Nucleus accumbens (tissue), 56 donors: ENCODE measurements around the gene SUMO4.

Experiments used
- DNase-seq, 56 donors: peaks; one replicate each; lab custom pipeline; 2025; lab: John Stamatoyannopoulos, UW

The SUMO4 gene

DNA sequence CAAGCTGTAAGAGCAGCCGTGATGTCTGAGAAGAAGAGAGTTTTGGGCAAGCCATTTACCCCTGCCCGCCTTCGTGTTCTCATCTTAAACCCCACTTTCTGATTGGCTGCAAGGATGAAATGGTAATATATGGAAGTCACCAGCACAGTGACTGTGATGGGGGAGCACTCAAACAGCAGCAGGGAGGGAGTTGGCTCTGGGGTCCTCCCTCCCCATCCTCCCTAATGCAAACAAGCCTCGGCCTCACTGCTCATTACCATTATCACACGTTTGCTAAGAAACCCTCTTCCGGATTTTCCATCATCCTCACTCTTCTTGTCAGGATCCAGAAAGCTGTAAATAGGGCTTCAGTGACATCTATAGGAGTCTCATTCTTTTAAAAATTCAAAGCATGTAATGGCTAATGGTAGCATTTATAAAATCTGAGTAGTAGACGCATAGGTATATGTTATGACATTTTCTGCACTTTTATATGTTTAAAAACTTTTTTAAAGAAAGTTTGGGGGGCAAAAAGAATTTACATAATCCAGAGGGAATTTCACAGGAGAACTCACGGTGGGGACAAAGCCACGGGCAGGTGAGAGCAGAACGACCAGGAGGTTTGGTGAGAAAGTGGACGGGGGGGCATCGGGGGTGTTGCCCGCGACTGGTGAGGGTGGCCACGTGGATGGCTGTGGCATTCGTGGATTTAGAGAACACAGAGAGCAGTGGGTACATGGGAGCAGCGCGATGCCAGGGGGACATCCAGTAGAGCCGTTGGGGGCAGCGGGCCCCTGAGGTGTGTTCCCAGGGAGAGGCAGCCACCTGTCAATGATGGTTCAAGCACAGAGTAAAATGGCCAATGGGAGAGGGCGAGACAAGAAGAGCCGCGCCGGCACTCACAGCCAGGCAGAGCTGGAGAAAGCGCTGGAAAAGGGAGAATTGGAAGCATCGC is 29.6 kb downstream of the SUMO4 start:
- DNase-seq: no peak

DNA sequence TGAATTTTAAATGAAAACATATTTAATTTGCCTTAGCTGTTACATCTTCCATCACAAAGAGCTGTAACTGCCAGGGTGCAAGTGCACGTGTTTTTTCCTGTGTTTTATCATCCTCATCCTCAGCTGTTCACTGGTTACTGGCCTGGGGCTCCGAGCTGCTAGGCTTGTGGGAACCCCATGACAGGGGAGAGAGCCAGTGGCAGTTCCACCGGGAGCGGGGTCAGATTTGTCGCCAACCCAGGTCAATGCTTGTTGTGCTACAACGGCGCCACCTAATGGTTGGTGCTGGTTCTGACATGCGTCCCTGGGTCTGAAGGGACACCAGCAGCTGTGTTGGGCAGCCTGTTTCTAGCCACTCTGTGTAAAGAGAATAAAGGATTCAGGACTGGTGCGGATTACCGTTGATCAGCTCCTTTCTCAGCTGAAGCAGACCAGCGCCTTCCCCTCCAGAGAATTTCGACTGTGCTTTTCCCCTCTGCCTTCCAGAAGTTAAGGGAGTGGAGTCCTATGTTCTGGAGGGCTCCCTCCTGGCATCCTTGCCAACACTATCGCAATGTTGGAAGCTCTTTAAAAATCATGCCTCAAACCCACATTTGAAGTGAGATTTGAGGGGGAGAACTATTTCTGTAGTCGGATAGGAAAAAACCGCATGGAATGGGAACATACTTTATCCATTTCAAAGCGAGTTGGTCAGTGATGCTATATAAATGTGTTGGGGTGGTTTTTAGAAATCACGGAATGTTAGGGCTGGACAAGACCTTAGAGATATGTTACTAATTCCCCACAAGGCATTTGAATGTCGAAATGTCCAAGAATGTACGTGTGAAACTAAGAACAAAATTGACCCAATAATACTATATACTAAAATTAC is 32.1 kb downstream of the SUMO4 start:
- peak in 55 of 56 donors; percentile 17 to 96 (median 80) for DNase-seq

DNA sequence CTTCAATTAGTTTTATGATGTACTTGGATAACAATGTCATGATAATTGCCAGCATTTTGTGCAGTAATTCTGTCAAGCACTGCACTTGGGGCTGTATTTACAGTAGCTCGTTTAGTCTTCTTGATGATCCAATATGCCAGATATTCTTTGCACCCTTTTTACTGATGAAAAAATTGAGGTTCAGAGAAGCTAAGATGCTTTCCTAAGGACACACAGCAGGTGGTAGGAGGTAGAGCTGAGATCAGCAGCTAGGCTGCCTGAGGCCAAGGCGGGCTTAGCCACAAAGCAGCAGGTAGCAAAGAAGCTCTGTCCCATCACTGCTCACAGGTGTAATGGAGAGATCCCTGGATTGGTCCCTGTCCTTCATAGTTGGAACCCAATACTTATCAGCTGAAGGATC is 33.3 kb downstream of the SUMO4 start:
- DNase-seq: no peak

DNA sequence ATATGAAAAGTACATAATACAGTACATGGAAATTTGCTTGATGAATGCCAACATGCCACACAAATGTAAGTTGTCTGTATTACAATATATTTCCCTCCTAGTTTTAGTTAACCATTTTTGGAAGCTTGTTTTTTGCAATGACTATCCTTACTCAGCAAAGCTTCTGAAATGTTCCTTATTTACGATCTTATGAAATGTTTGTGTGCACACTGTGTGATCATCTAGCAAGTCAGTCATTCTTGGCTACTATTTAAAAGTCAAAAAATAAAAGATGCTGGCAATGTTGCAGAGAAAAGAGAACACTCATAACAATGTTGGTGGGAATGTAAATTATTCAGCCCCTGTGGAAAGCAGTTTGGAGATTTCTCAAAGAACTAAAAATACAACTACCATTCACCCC is 33.8 kb downstream of the SUMO4 start:
- no peak for DNase-seq

DNA sequence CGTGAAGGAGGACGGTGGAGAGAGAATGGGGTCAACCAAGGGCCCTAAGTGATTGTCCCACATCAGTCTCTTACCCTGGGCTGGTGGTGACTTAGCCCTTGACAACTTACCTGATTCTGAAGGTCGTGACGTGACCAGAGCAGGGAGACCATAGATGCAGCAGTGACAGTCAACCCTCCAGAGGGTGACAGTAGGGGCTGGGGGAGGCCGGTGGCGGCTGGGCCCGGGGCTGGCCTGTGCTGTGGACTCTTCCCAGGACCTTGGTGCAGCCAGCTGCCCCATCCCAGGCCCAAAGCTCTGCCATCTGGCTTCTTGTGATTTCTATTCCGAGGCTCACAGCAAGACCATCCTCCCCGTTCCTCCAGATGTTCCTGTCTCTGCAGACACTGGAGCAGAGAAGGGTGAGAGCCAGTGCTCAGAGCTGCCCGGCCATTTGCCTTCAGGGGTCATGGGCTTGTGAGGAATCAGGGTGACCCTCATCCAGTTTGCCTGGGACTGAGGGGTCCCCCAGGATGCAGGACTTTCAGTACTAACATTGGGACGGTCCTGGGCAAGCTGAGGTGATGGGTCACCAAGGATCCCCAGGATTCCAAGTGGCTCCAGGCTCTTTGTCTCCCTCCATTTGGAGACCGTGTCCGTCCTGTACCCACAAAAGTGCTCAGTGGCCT is 36.0 kb downstream of the SUMO4 start:
- no peak for DNase-seq

DNA sequence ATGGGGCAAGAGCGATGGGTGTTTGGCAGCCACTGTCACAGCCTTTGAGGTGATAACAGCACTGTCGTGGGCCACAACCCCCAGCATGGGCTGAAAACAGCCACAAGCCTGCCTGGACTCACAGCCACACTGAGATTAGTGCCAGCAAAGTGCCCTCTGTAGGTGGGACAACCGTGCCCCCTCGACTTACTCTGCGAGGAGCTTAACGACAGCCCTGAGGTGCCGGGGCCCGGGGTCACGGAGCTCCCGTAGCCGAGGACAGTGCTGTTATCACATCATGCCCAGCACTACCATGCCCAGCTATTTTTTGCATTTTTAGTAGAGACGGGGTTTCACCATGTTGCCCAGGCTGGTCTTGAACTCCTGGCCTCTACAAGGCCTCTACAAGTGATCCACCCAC is 36.6 kb downstream of the SUMO4 start:
- no peak for DNase-seq

DNA sequence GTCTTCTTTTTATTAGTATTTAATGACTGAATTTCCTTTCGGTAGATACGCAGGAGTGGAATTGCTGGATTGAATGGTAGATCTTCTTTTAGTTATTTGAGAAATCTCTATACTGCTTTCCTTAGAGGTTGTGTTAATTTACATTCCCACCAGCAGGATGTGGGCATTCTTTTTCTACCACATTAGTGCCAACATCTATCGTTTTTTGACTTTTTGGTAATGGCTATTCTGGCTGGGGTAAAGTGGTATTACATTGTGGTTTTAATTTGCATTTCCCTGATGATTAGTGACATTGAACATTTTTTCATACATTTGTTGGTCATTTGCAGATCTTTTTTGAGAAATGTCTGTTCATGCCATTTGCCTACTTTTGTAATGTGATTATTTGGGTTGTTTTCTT is 37.1 kb downstream of the SUMO4 start:
- DNase-seq: no peak

DNA sequence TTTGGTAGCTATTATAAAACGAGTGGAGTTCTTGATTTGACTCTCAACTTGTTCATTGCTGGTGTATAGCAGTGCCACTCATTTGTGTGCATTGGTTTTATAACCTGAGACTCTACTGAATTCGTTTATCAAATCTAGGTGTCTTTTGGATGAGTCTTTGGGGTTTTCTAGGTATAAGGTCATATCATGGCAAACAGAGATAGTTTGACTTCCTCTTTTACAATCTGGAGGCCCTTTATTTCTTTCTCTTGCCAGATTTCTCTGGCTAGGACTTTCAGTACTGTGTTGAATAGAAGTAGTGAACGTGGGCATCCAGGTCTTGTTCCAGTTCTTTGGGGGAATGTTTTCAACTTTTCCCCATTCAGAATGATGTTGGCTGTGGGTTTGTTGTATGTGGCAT is 38.8 kb downstream of the SUMO4 start:
- no peak for DNase-seq

DNA sequence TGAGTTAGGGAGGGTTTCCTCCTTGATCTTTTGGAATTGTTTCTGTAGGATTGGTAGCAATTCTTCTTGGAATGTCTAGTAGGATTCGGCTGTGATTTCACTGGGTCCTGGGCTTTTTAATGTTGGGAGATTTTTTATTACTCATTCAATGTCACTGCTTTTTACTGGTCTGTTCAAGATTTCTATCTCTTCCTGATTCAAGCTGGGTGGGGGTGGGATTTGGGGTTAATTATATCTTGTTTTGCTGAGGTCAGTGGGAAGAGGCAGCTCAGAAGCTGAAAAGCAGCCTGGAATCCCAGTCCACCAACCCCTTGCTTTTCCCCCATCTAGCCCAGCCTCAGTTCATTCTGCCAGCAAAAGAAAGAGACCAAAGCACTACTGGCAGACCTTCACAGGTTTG is 39.6 kb downstream of the SUMO4 start:
- DNase-seq: no peak

DNA sequence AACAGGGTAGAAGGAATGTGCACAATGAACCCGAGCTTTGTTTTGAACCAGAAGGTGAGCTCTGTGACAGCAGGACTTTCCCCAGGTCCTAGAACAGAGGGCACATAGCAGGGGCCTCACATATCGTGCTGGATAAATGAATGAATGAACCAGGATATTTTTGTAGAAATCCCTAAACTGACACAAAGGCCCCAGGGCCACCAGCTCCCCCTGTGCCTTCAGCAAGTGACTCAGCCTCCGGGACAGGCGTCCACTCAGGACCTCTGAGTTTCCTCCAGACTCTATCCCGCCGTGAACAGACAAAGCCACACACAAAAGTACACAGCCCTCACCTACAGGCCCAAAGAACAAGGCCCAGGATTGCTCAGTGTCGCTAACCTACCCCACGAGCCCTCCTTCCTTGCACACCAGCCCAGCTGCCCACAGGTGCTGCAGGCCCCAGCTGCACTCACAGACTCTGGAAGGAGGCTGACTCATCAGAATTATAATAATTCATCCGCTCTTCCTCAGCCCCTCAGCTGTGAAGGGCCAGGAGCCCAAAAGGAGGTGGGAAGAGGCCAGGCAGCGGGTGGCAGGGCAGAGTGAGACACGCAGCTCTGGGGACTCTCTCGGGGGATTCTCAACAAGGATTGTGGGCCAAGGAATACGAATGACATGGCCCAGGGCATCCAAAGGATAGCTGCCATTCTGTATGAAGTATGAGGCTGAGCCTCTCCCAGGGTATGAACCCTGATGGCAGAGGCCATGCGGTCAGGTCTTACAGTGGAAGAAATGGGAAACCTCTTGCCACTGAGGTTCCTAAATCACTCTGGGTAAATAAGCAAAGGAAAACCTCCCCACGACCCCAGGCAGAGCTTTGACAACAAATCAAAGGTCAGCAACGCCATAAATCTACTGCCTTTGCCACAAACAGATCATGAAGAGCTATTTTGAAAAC is 40.9 kb downstream of the SUMO4 start:
- DNase-seq: no peak

DNA sequence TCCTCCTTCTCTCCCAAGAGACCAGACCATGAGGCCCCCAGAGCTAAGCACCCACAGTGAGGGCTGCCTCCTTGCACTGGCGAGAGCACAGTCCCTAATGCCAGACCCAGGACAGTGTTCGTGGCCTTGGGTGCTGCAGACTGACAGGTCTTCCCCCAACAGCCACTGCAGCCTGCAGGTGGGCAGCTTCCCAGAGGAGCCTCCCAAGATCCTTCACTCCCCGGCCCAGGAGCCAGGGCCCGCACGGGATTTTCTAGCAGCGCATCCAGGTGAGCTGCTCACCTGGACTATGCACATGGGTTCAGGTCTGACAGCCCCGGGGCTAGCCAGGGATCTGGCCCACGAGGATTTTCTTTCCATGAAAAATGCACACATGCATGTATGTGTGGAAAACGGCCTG is 41.7 kb downstream of the SUMO4 start:
- no peak for DNase-seq

DNA sequence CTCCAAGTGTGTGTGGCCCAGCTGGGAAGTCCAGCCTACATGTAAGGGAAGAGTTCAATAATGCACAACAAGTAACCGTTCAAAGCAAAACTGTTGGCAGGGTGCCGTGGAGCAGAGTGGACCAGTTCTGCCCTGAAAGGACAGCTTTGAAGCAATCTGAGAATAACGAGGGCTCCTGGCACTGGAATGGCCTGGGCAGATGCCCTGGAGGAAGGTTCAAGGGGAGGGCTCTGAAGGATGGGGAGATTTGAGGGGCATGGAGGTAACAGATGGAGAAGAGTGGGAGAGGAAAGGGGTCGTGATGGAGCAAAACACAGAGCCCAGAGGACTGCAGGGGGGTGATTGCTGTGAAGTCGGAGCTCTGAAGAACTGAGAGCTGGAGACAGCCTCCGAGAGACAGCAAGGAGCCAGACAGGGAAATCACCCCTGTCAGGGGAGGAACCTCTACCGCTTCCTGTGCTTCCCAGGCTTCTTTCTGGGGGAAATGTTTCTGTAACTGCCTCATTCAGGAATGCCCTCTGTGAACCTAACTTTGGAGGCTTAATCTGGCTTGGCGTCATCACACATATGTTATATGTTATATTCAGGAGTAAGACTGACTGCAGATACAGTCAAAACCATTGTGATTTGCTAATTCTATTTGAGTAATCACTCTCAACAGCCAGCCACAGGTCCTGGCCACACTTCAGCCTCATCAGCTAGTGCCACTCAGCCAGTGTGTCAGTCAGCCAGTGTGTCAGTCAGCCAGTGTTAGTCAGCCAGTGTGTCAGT is 43.5 kb downstream of the SUMO4 start:
- peak in 27 of 56 donors; percentile 9 to 68 (median 30) for DNase-seq

DNA sequence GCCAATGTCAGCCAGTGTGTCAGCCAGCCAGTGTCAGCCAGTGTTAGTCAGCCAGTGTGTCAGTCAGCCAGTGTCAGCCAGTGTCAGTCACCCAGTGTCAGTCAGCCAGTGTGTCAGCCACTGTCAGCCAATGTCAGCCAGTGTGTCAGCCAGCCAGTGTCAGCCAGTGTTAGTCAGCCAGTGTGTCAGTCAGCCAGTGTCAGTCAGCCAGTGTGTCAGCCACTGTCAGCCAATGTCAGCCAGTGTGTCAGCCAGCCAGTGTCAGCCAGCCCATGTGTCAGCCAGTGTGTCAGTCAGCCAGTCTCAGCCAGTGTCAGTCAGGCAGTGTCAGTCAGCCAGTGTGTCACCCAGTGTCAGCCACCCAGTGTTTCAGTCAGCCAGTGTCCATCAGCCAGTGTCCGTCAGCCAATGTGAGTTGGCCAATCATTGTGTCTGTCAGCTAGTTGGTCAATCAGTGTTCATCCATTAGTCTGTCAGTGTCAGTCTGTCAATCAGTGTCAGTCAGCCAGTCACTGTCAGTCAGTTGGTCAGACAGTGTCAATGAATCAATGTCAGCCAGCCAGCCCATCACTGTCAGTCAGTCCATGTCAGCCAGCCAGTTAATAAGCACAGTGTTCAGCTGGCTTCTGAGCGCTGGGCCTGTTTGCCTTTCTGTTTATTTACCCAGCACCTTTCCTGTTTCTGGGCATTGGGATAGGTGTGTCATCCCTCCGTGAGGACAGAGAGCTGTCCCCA is 44.5 kb downstream of the SUMO4 start:
- peak in 1 of 56 donors; percentile 20 for DNase-seq

DNA sequence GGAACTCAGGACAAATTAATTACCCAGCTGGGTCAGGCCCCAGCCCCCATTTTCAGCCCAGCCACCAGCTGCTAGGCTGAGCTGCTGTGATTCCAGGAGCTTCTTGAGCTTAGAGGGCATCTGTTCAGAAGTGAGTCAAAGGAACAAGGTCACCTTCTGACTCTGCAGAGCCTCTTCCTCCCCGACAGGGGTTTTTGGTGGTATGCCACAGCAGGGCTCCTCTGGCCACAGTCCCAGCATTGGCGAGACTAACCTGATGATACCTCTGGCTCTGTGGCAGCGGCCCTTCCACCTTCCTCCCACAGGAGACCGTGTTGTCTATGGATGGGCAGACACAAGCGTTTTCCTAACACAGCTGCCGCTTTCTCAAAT is 45.0 kb downstream of the SUMO4 start:
- DNase-seq: no peak

DNA sequence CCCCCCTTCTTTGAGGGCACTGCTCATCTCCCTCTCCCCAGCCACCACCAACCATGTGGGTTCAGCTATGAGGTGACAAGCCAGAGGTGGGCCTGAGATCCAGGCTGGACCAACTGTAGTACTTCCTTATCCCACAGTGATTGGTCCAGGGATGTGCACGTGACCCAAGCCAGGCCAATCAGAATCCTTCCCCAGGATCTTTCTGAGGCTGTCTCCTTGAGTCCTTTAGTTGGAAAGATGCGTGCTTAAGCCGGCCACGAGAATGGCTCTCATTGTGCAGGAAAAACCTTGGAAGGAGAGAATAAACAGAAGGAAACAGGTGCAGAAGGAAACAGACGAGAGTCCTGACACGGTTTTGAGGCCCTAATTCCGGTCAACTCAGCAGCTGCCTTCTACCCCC is 45.5 kb downstream of the SUMO4 start:
- DNase-seq: no peak

DNA sequence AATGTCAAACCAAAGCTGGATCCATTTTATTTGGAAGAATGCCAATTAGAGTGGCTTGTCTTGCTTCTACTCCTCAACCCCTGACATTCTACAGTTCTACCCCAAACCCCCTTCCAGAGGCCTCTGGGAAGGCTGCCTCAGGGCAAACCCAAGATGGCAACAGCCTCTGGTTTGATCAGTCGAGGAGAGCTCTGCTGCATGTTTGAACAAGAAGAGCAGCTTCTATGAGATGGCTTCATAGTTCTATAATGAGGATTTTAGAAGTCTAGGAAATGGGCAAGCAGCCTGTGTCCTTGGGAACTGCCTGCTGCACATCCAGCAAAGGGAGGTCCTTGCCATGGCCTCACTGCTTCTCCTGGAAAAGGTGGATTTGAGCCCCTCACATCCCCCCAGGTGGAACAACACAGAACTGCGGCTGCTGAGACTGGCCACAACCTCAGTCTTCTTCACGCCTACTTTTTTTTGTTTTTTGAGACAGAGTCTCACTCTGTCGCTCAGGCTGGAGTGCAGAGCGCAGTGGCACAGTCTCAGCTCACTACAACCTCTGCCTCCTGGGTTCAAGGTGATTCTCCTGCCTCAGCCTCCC is 46.8 kb downstream of the SUMO4 start:
- no peak for DNase-seq

DNA sequence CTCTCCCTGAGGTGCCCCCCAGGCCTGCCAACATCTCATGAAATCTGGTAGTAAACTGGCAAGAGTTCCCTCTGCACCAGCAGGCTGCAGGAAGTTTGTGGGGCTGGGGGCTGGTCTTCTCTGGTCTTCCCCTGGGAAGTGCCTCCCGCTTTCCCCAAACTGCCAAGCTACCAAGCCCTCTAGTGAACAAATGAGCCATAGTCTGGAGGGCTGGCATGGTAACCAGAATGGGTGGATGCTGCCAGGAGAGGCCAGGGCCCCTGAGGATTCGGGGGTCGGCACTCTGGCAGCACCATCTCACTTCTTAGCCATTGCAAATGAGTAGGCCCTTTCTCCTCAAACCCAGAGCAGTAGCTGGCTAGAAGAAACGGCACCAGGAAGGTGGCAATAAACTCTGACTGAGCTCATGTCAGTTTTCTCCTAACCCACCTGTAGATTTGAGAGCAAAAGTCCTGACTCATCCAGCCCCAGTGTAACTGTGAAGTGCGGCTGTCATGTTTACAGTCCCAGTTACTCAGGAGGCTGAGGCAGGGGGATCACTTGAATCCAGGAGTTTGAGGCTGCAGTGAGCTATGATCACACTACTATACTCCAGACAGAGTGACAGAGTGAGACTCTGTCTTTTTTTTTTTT is 48.9 kb downstream of the SUMO4 start:
- no peak for DNase-seq
